Tibial artery (tissue), 4 donors: Measurements from ENCODE around the gene SUGCT.

ENCODE experiments used
- DNase-seq, 2 donors: peaks; one replicate each; pipeline ENCODE4 v3.0.0-alpha.2; 2019
- H3K27ac ChIP-seq, 2 donors: fragments of 200-600 bp; sonication (generic) in 1 of 2; 1 replicate in 1 of 2; 2 replicates in 1 of 2; pipeline ENCODE4 v1.5.1; 2018 to 2019; ENCODE audit warnings: mild to moderate bottlenecking in 1 of 2
- H3K27me3 ChIP-seq, 2 donors: fragments of 200-600 bp; sonication (generic) in 1 of 2; one replicate each; pipeline versions ENCODE4 v1.5.1 to v1.6.0; 2016 to 2019
- H3K36me3 ChIP-seq, 3 donors: fragments of 200-600 bp; sonication (generic) in 2 of 3; one replicate each; pipeline ENCODE4 v1.5.1; 2016 to 2019; ENCODE audit warnings: mild to moderate bottlenecking in 2 of 3
- H3K4me1 ChIP-seq, 4 donors: fragments of 200-600 bp; sonication (generic) in 2 of 4; 1 replicate in 3 of 4; 2 replicates in 1 of 4; pipeline ENCODE4 v1.5.1; 2016 to 2019
- H3K4me3 ChIP-seq, 2 donors: fragments of 200-600 bp; sonication (generic) in 1 of 2; 1 replicate in 1 of 2; 2 replicates in 1 of 2; pipeline ENCODE4 v1.5.1; 2018 to 2019; ENCODE audit warnings: mild to moderate bottlenecking in 2 of 2
- H3K9me3 ChIP-seq, 3 donors: fragments of 200-600 bp; sonication (generic) in 1 of 3; one replicate each; pipeline ENCODE4 v1.5.1; 2016 to 2019
- intact Hi-C: fragments of 100-400 bp; cut with DNase I; formaldehyde crosslinking; loops from one replicate; pipeline ENCODE4 v1.15.0; 2023; ENCODE audit warnings: low total_unique reads
- TF ChIP-seq, protein P1 (sequence below), 2 experiments: fragments of 200-600 bp in 1 of 2; fragments of 450-650 bp in 1 of 2; IDR thresholded peaks; one replicate each; pipeline ENCODE4 v1.5.1; 2017 to 2019; ENCODE audit warnings: antibody characterized with exemption in 2 of 2, mild to moderate bottlenecking in 1 of 2, moderate library complexity in 1 of 2

Gene SUGCT

DNA sequence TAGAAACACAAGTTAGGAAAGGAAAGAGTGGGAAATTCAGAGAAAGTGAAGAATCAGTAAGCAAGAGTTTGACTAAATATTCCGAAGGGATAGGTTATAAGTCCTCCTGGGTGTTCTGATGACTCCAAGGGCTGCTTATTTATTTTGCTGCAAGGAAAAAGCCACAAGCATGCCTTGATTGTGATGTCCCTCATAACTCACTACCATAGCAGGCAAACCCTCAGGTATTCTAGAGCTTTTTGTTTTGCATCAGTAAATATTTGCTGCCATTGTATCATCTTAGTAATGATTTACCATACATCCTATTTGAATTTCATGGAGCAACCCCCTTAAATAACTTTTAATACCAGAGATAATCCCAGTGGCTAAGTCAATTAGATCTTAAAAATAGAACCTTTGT, 688.1 kb downstream of the SUGCT start:
- intact Hi-C loops = no loop called here
- H3K4me1 ChIP-seq = peaks cover 0 to 52% (median 30%) of the 10 kb centered on the region in 4 donors
- DNase-seq = no peak

DNA sequence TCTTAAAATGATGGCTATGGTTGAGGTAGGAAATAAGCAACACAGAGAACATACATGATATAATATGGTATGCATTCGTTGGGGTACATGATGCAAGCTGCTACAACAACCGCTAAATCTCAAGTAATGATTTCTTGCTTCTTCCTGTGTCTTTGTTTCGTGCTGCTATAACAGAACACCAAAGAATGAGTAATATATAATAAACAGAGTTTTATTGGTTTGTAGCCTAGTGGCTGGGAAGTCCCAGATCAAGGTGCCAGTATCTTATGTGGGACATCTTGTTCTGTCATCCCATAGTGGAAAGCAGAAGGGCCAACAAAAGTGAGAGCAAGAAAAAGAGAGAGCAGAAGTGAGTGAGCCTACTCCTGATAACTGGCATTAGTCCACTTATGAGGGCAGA, 689.7 kb downstream of the SUGCT start:
- Histone ChIP-seq H3K4me1 (peaks cover 0 to 66% (median 35%) of the 10 kb centered on the region in 4 donors), H3K27me3 (no peaks in the 10 kb centered on the region), H3K9me3 (no peaks in the 10 kb centered on the region), H3K4me3 (no peak overlapping the region), H3K36me3 (no peaks in the 10 kb centered on the region), H3K27ac (peak overlapping the region; percentile 76 to 83)
- DNase-seq = no peak
- TF ChIP-seq, protein P1, sequence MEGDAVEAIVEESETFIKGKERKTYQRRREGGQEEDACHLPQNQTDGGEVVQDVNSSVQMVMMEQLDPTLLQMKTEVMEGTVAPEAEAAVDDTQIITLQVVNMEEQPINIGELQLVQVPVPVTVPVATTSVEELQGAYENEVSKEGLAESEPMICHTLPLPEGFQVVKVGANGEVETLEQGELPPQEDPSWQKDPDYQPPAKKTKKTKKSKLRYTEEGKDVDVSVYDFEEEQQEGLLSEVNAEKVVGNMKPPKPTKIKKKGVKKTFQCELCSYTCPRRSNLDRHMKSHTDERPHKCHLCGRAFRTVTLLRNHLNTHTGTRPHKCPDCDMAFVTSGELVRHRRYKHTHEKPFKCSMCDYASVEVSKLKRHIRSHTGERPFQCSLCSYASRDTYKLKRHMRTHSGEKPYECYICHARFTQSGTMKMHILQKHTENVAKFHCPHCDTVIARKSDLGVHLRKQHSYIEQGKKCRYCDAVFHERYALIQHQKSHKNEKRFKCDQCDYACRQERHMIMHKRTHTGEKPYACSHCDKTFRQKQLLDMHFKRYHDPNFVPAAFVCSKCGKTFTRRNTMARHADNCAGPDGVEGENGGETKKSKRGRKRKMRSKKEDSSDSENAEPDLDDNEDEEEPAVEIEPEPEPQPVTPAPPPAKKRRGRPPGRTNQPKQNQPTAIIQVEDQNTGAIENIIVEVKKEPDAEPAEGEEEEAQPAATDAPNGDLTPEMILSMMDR (IDR thresholded peaks at IDR 0.05) = no peak
- intact Hi-C loops = no loop called here

More for the DNA sequence above, 688.1 kb downstream of the SUGCT start:
- TF ChIP-seq, protein P1 (IDR thresholded peaks at IDR 0.05) = no peak
- no peak overlapping the region for H3K27ac ChIP-seq
- H3K36me3 ChIP-seq = no peaks in the 10 kb centered on the region
- no peaks in the 10 kb centered on the region for H3K27me3 ChIP-seq
- no peaks in the 10 kb centered on the region for H3K9me3 ChIP-seq
- H3K4me3 ChIP-seq = no peak overlapping the region

DNA sequence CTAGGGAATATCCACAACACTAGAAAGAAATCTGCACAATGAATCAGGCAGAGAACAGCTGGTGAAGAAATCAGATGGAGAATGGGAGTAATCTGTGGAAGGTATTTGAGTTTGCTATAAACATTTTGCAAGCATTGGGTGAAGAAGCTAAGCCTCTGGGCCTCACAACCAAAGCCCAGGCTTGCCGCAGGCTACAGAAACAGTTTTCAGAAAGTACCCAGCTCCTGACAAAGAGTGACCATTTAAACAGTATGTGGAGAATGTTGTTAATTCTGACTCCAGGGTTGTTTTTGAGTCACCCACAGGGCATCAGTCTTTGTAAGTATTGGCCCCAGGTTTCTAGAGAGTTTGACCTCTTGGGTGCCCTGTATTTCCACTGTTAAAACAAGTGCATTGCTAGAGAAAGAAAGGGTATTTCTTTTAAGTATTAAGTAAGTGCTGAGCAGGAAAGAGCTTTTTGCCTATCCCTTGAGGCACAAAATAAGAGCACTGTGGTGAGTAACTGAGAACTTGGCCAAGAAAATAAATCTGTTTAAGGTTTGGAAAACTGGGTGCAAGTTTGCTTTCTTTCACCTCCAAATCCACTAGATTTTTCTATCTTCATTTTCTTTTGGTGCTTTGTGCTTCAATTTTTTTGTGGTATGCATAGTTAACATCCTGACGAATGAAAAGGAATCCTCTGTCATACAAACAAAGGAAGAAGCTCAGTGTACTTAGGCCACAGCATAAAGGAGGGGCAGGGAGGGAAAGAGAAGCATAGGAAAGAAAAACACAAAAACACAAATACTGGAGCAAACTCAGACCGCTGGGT, 691.8 kb downstream of the SUGCT start:
- no peaks in the 10 kb centered on the region for H3K27me3 ChIP-seq
- H3K27ac ChIP-seq = peak overlapping the region; percentile 76 to 83

DNA sequence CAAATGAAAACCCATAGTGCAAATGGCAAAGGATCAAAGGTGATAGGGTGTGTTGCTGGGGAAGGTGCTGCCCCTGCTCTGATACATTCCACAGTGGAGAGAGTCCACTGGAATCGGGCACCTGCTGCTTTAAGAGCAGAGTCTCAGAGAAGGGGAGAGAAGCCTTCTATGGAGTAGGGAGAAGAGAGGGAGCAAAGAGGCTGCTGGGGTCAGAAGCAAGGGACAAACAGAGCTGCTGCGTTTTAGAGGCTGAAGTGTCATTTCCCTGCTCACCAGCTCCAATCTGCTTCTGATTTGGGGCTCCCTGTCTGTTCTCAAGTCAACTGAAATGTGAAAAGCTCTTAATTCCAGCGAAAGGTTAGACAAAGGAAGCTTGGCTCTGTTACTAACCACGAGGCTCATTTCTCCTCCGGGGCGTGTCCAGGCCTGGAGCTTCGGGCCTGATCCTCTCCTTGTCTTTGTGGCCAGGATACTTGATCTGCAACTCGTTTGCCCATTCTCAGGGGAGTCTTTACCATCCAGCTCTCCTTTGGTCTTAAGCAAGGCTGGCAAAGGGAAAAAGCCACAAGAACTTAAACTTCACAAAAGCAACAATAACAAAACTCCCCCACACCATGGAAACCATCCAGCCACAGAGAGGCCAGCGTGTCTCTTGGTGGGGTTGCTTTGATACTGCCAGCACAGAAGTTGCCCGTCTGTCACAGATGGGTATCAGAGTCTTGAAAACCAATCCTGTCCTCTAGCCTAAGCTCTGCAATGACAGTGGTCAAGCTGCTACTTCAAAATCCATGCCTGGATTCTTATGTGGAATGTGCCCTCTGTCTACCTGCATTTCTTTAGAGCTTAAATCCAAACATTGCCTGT, 692.6 kb downstream of the SUGCT start:
- Histone ChIP-seq H3K4me3 (no peak overlapping the region), H3K4me1 (peaks cover 0 to 86% (median 36%) of the 10 kb centered on the region in 4 donors), H3K36me3 (no peaks in the 10 kb centered on the region), H3K27me3 (no peaks in the 10 kb centered on the region), H3K27ac (peak overlapping the region; percentile 76 to 83), H3K9me3 (no peaks in the 10 kb centered on the region)
- peak in 1 of 2 donors; percentile 66 for DNase-seq
- TF ChIP-seq, protein P1 (IDR thresholded peaks at IDR 0.05) = no peak
- intact Hi-C loops = no loop called here

More for the DNA sequence above, 691.8 kb downstream of the SUGCT start:
- H3K36me3 ChIP-seq = no peaks in the 10 kb centered on the region
- H3K9me3 ChIP-seq = no peaks in the 10 kb centered on the region
- H3K4me1 ChIP-seq = peaks cover 0 to 80% (median 35%) of the 10 kb centered on the region in 4 donors
- no peak overlapping the region for H3K4me3 ChIP-seq
- TF ChIP-seq, protein P1 (IDR thresholded peaks at IDR 0.05) = no peak
- intact Hi-C loops = no loop called here
- no peak for DNase-seq

DNA sequence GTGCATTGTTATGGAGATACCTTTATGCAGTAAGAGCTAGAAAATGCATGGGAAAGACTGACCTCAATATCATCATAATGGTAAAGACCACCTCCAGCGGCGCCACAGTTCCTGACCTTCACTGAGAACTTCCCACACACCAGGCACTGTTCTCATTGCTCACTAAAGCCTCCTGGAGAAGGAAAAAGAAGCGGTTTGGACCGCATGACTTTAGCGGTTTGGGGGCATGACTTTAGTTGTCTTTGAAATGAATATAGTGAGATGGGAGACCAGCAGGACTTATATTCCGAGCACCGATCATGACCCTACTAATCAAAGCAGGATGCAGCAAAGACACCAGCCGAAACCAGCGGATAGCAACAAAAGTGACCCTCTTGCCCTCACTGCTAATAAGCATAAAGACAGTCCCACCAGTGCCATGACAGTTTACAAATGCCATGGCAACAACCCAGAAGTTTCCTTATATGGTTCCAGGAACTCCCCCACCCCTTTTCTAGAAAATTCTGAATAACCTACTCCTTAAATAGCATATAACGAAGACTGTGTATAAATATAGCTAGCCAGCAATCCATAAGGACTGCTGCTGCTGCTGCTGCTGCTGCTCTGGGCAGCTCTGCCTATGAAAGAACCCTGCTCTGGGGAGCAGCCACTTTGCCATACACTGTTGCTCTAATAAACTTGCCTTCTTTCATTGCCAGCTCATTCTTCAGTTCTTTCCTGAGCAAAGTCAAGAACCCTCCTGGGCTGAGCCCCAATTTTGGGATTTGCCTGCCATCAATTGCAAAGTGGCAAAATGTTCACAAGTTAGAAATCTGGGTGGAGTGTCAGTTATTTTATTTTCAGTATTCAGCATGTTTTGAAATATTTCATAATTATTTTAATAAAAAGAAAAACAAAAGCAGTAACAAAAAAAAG, 694.1 kb downstream of the SUGCT start:
- TF ChIP-seq, protein P1 (IDR thresholded peaks at IDR 0.05) = no peak
- no peak for DNase-seq
- intact Hi-C loops = no loop called here

More for the DNA sequence above, 694.1 kb downstream of the SUGCT start:
- H3K36me3 ChIP-seq = no peaks in the 10 kb centered on the region
- H3K27ac ChIP-seq = peak overlapping the region; percentile 15 to 83
- no peaks in the 10 kb centered on the region for H3K27me3 ChIP-seq
- H3K4me3 ChIP-seq = no peak overlapping the region
- H3K9me3 ChIP-seq = no peaks in the 10 kb centered on the region
- peaks cover 0 to 87% (median 36%) of the 10 kb centered on the region in 4 donors for H3K4me1 ChIP-seq
